Activated CD4-positive, alpha-beta T cell treated with anti-CD3 and anti-CD28 coated beads for 1 hour (primary cell): ENCODE results near the gene GRK5.
"Not testable (repeated sequence)": the region's sequence is repeated elsewhere in the genome, so short reads cannot be mapped to it uniquely, and the experiment has no call there.

Source experiments
- DNase-seq: peaks from one replicate; pipeline ENCODE4 v3.0.0-alpha.2; 2020

The GRK5 gene

GRCh38 chr10:119207366-119207666 is at the start of gene GRK5:
TSS of gene GRK5 (plus strand) at chr10:119207571. CDS start at chr10:119207918, 347 bp downstream.
- peak; percentile 94 for DNase-seq

GRCh38 chr10:119159332-119159731 is 48.0 kb upstream of the GRK5 start:
- no peak for DNase-seq

GRCh38 chr10:119161680-119162451 is 45.5 kb upstream of the GRK5 start:
- no peak for DNase-seq

- DNase-seq = no peak
These were observed 44.8 kb upstream of the GRK5 start for GRCh38 chr10:119162452-119163092.

- DNase-seq = peak; percentile 64
These were observed 41.9 kb upstream of the GRK5 start, which contains the start of gene SFXN4 for GRCh38 chr10:119165171-119166117. TSS of gene SFXN4 (minus strand) at chr10:119165714. CDS start at chr10:119165647, 67 bp downstream.

GRCh38 chr10:119166118-119166500 is 41.3 kb upstream of the GRK5 start:
- DNase-seq = no peak

- DNase-seq = no peak
These were observed 40.8 kb upstream of the GRK5 start for GRCh38 chr10:119166564-119166963.

- no peak for DNase-seq
These were observed 40.3 kb upstream of the GRK5 start for GRCh38 chr10:119167041-119167440.

GRCh38 chr10:119174109-119174508 is 33.3 kb upstream of the GRK5 start:
- no peak for DNase-seq

- DNase-seq = no peak
These were observed 31.2 kb upstream of the GRK5 start for GRCh38 chr10:119176166-119176565.

- DNase-seq = no peak
These were observed 29.5 kb upstream of the GRK5 start for GRCh38 chr10:119177708-119178371.

- DNase-seq = peak; percentile 84
These were observed 28.8 kb upstream of the GRK5 start, which contains the start of gene PRDX3 for GRCh38 chr10:119178372-119179119. TSS of gene PRDX3 (minus strand) at chr10:119178812. CDS start at chr10:119178790, 22 bp downstream.

- not testable (repeated sequence) for DNase-seq
These were observed 26.4 kb upstream of the GRK5 start for GRCh38 chr10:119180850-119181400.

- DNase-seq = no peak
These were observed 23.5 kb upstream of the GRK5 start for GRCh38 chr10:119183664-119184412.

- DNase-seq = no peak
These were observed 17.5 kb upstream of the GRK5 start for GRCh38 chr10:119189811-119190282.

GRCh38 chr10:119190353-119190752 is 17.0 kb upstream of the GRK5 start:
- no peak for DNase-seq

- no peak for DNase-seq
These were observed 16.2 kb upstream of the GRK5 start for GRCh38 chr10:119190954-119191785.

GRCh38 chr10:119191881-119192280 is 15.5 kb upstream of the GRK5 start:
- DNase-seq = no peak

GRCh38 chr10:119197921-119198320 is 9.4 kb upstream of the GRK5 start:
- no peak for DNase-seq

GRCh38 chr10:119198438-119198837 is 8.9 kb upstream of the GRK5 start:
- no peak for DNase-seq
